NCI-H1694 treated with DMSO at 0.1 percent for 48 hours (cell line): ENCODE results near the gene VAV1.
A peak's percentile ranks its signal among the peaks of the same experiment; 100 is the strongest.

Experiments
- DNase-seq: peaks from one replicate; lab custom pipeline; 2025; lab: John Stamatoyannopoulos, UW

VAV1 gene

GRCh38 chr19:6772028-6772865, at the start of gene VAV1:
VAV1 (plus strand) TSS chr19:6772708; CDS start chr19:6772808, 100 bp downstream.
- no peak for DNase-seq

- DNase-seq: no peak
These were observed 49.3 kb upstream of the VAV1 start for GRCh38 chr19:6723108-6723618.

- DNase-seq: no peak
These were observed 48.8 kb upstream of the VAV1 start for GRCh38 chr19:6723738-6724137.

- no peak for DNase-seq
These were observed 47.6 kb upstream of the VAV1 start for GRCh38 chr19:6724631-6725492.

GRCh38 chr19:6725513-6726231, 46.8 kb upstream of the VAV1 start:
- DNase-seq: no peak

GRCh38 chr19:6728346-6728745, 44.2 kb upstream of the VAV1 start:
- no peak for DNase-seq

GRCh38 chr19:6729573-6730152, 42.8 kb upstream of the VAV1 start:
- DNase-seq: no peak

- no peak for DNase-seq
These were observed 42.2 kb upstream of the VAV1 start for GRCh38 chr19:6730153-6730804.

- no peak for DNase-seq
These were observed 41.4 kb upstream of the VAV1 start for GRCh38 chr19:6730941-6731670.

GRCh38 chr19:6731822-6732221, 40.7 kb upstream of the VAV1 start:
- DNase-seq: no peak

GRCh38 chr19:6732803-6733337, 39.6 kb upstream of the VAV1 start:
- no peak for DNase-seq

- DNase-seq: no peak
These were observed 39.0 kb upstream of the VAV1 start for GRCh38 chr19:6733338-6734095.

- DNase-seq: no peak
These were observed 38.3 kb upstream of the VAV1 start for GRCh38 chr19:6734096-6734696.

- no peak for DNase-seq
These were observed 37.2 kb upstream of the VAV1 start for GRCh38 chr19:6735181-6735911.

GRCh38 chr19:6736169-6736916, 36.2 kb upstream of the VAV1 start:
- no peak for DNase-seq

GRCh38 chr19:6736917-6737283, 35.6 kb upstream of the VAV1 start:
- DNase-seq: no peak

GRCh38 chr19:6737284-6737872, 35.1 kb upstream of the VAV1 start, which contains the start of gene GPR108:
GPR108 (minus strand) TSS chr19:6737580; CDS start chr19:6737576, 4 bp downstream.
- DNase-seq: peak; percentile 58
